Activated naive CD4-positive, alpha-beta T cell treated with anti-CD3 and anti-CD28 coated beads, Interleukin-2, amount 50 U/mL, for 16 hours (primary cell): Measurements from ENCODE around the gene TMA7B.
"Not testable (repeated sequence)": the region's sequence is repeated elsewhere in the genome, so short reads cannot be mapped to it uniquely, and the experiment has no call there.

Source experiments
- DNase-seq: peaks from one replicate; pipeline ENCODE4 v3.0.0-alpha.2; 2020

Gene TMA7B

GRCh38 chr22:39985383-39986035 is 25.3 kb downstream of the TMA7B start:
- peak; percentile 30 for DNase-seq

DNA sequence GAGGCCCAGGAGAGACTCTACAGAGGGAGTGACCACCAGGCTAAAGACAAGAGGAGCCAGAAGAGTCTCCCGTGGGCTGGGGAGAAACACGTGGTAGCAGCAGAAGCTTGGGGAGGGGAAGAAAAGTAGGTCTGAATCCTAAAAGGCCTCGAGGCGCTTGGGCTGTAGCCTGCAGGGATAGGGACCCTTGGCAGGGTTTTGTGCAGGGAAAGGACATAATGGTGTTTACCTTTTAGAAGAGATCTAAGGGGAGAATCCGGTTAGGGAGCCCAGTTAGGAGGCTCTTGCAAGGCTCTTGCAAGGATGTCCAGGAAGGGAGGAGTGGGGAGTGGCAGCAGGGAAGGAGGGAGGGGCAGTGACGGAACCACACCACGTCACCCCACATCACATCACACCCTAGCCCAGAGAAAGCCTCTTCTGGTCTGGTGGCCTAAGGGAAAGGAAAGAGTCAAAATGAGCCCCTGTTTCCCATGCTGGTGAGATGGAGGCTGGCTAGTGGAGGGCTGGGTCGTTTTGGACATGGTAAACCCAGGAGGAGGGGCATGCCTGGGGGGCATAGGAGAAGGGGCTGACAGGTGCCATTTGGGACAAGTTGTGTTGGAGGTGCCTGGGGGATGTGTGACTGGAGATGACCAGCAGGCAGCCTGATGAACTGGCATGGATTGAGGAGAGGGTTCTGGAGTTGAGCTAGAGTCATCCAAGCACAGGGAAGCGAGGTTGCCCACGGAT is 28.4 kb downstream of the TMA7B start:
- DNase-seq: no peak

GRCh38 chr22:39989633-39990032 is 29.4 kb downstream of the TMA7B start:
- DNase-seq: no peak

DNA sequence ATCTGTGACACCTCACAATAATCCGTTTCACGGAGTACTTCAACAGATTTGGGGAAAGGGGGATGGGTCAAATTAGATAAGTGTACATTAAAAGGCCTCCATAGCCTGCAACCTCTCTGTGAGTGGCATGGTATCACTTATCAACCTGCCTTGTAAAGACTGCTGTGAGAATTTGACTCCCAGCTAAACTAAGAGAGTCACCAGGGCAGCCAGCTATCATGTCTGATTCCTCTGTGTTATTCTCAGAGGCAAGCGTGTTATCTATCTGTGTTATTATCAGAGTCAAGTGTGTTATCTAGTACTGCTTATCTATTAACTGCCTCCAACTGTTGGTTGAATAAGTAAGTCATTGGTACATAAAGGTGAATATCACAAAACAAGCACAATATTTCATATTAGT is 30.5 kb downstream of the TMA7B start:
- DNase-seq: no peak

- DNase-seq: no peak
These were observed 31.1 kb downstream of the TMA7B start for GRCh38 chr22:39991159-39991860.

GRCh38 chr22:39992088-39992826 is 32.1 kb downstream of the TMA7B start:
- DNase-seq: no peak

GRCh38 chr22:39992894-39993293 is 32.7 kb downstream of the TMA7B start:
- DNase-seq: not testable (repeated sequence)

- DNase-seq: peak; percentile 70
These were observed 33.9 kb downstream of the TMA7B start for GRCh38 chr22:39994041-39994565.

- DNase-seq: peak; percentile 65
These were observed 34.6 kb downstream of the TMA7B start, which contains the start of gene FAM83F for GRCh38 chr22:39994566-39995392. Gene FAM83F, plus strand, starts transcription at chr22:39994954. Its CDS starts 89 bp downstream, at chr22:39995043.

- DNase-seq: no peak
These were observed 35.4 kb downstream of the TMA7B start for GRCh38 chr22:39995393-39996252.

DNA sequence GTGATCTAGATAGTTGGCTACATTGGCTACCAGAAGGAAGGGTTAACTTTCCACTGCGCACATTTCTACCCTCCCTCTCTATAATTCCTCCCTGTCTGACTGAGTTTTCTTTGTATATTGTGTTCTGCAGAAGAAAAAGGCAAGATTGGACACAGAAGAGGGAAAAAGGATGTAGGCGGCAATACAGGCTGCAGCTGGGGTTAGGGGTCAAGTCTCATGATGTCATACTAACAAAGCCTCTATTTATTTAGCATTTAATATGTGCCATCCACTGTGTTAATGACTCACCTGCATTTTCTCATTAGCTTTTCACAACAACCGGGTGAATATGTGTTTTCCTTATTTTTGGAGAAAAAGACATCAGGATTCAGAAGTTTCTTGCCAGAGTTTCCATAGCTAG is 36.5 kb downstream of the TMA7B start:
- no peak for DNase-seq

GRCh38 chr22:39997421-39997820 is 37.2 kb downstream of the TMA7B start:
- no peak for DNase-seq

- DNase-seq: no peak
These were observed 37.9 kb downstream of the TMA7B start for GRCh38 chr22:39997939-39998726.

DNA sequence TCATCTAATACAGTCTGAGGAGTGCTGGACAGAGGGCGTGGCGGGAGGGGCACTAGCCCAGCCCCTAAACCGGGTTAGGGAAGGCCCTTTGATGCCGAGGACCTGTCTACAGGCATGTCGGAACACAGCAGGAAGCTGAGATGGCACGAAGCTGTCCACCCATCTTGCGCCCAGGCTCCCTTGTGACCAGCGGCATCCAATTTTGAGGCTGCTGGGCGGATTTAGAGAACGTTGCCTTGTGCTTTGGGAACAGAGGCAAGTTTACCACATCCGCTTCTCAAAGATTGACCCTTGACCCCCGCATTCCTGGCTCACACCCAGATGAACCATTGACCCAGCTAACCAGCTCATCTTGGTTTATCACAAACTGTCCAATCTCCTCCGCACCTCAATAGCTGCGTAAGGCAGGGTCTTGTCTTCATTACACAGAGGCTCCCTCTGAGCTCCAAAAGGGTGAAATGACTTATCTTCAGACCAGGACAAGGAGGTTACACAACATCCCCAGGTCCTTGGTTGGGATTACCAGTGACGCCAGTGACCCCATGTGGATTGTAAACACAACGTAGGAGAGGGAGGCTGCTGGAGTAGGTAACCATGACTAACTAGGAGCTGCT is 39.1 kb downstream of the TMA7B start:
- DNase-seq: no peak

DNA sequence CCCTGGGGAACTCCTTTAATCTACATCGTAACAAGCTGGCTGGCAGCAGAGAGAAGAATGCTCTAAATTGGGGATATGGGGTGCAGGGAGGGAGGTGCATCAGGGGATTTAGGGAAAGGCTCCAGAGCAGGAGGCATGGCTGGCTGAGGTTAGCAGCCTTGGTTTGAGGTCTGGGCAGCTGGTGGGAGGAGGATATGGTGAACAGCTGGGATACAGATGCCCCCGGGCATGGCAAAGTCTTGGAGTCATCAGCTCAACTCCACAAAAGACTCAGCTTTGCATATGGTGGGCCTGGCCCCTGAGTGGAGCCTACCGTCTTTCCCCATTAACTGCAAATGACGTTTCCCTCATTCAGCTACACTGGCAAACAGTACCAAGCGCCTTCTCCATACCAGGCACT is 40.0 kb downstream of the TMA7B start:
- no peak for DNase-seq

GRCh38 chr22:40001106-40001505 is 40.9 kb downstream of the TMA7B start:
- DNase-seq: no peak

- DNase-seq: no peak
These were observed 41.8 kb downstream of the TMA7B start for GRCh38 chr22:40001800-40002577.

DNA sequence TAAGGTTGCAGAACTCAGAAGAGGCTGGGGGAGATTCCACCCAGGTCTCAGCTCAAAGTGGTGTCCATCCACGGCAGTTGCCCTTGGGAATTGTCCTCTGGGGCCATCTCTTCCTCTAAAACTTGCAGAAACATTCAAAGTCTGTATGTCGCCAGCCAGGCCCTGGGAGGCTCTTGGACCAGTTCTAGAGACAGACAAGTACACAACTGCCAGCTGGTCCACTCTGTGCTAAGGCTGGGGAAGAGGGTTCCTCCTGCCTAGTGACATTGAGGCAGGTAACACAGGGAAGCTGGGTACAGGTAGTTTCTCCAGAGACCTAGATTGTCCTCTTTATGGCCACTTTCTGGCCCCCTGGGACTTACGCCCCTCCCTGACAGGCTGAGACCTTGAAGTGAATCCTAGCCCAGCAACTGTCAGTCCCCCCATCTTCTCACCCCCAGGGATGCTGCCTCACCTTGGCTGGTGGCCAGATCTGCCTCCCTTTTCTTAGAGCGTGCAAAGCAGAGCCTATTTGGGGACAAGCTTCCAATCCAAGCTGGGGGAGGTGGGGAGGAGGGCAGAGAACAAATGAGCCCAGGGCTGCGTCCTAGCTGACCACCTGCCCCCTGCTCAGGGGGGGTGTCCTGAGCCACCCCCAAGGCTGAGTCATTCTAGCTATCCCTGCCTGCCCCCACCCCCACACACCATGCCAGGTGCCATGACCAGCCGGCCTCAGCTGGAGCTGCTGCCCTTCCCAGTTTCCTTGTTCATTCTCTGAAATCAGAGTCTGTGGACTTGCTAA is 42.9 kb downstream of the TMA7B start:
- no peak for DNase-seq
